HG03521 (cell line): ENCODE results near the gene MPZL1.

Source experiments
- ATAC-seq: cut with Tn5 transposase; IDR thresholded peaks from one replicate; pipeline ENCODE4 v1.9.1; 2021; ENCODE audit warnings: mild to moderate bottlenecking, moderate library complexity; ENCODE audit not compliant: unreplicated experiment

MPZL1 gene

DNA sequence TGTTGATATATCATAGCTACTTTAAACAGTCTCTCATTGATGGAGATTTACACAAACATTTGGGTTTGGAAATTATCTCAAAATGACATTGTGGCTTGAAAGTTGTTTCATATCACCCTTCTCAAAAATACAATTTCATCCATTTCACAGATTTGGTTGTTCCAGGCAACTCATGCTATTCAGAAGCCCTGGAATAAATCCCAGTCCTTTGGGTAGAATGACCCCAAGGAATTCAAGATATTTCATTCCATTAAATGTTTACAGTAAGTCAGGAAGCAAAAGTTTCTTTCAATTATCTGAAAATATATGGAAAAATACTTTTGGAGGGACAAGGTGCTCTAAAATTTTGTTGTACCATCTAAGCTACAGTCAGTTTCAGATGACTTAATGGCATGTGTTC lies 27.1 kb downstream of the MPZL1 start:
- no peak for ATAC-seq

DNA sequence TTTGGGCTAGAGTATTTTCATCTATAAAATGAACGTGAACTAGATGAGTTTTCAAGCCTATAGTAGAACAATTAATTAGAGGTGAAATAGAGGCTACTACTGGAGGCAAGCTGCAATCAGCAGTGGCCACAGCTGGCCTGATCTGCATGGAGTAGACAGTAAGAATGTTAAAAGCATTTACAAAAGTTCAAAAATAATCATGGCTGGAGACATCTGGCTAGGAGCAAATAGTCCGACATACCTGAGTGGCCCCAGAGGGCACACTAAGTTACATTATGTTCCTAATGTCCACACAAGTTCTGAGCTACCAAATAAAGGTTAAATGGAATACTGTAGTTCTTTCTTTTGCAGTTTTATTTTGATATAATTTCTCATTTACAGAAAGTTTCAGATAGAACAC lies 28.0 kb downstream of the MPZL1 start:
- ATAC-seq = no peak

DNA sequence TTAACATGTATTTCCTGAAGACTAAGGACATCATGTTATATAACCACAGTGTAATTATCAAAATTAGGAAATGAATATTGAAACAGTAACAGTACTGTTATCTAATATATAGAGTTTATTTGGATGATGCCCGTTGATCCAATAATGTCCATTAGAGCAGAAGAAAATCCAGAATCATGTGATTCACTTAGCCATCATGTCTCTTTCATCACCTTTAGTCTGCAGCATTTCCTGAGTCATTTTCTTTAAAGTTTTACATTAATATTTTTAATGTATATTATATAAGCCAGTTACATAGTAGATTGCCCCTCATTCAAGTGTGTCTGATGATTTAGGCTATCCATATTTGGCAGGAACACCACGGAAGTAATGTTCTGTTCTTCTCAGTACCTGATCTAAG lies 28.9 kb downstream of the MPZL1 start:
- no peak for ATAC-seq

DNA sequence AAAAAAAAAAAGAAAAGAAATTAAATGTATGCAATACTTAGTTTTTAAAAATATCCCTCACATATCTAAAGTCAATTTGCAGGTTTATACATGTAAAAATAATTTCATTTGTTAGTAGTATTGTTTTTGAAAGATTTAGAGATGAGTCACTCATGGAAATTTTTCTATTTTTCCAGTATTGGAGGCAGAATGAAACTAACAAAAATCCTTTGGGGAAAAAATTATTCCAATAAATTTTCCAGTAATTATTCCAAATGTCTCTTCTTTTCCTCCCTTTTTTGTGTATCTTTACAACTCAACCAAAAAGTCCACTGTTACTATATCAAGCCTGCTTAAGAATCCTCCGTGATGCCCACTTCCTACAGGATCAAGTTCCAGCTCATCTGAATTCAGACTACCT lies 29.9 kb downstream of the MPZL1 start:
- ATAC-seq = no peak

DNA sequence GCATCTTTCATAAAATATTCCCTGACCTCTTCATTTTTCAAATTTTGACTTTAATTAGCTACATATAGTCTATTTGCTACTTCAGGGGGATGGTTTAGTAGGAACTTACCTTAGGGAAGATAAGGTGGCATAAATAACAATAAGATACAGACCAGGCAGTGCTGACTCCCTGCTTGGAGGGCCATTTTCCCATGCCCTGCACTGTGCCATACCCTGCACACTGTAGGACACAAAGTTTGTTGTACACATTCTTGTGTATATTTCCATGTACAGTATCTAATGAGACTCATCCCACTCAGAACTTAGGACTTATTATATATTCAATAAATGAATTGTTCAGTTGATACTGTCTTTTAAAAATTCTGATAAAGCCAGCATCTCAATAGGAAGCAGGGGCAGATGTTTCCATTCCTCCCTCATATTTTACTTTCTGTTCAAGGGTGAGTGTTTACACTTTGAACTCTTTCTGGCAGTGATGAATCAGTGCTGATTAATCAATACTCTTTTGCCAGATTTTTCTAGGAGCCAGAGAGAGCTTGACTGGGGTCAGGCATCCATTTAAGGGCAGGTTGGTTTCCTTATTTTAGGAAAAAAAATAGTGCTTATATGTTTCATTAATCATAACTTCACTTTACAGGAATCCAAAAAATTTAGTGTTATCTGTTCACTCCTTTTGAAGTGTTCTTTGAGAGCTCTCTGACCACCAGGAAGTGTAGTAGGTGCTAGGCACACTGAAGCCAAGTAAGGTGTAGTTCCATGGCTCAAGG lies 30.6 kb downstream of the MPZL1 start:
- ATAC-seq = no peak

DNA sequence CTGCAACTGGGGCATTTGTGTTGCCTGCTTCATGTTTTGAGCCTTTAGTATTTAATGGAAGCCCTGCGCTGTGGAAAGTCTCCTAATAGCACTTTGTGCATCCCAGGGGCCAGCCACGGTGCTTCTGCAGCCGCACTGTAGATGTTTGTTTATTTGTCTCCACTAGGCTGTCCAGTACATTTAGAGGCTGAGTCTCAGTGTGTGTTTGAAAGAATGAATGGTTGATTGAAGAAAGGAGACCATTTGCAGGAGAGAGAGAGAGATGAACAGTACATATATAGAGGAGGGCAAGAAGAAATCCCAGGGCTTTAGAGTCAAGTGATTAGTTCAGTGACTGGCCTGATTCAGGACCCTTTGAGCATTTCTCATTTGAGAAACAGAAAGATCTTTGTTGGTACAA lies 33.9 kb downstream of the MPZL1 start:
- ATAC-seq = no peak

DNA sequence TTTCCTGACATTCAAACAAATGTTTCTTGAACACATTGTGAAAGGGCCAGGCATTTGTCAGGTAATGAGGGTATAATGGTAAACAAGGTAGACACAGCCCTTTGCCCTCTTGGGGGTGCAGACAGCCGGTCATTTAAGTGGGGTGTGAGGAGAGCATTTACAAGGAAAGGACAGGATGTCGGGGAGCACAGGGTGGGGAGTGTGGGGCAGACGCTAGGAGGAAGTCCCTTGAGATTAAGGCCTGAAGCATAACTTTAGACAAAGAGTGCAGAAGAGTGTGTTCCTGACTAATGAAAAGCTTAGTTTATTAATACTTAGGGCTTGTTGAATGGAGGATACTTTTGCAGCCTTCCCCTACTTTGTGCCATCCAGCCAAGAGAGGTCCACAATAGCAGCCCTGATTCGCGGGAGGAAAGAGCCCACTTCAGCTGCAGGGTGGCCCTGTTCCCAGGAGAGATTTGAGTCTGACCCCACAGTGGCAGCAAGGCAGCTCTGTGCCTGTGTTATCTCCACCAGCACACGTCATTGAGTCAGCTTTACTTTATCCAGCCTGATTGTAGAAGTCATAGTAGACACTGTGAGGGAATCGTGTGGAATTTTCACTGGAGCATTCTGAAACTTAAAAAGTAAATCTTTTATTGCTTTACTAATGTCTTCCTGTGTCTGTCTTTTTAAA lies 35.1 kb downstream of the MPZL1 start:
- no peak for ATAC-seq

DNA sequence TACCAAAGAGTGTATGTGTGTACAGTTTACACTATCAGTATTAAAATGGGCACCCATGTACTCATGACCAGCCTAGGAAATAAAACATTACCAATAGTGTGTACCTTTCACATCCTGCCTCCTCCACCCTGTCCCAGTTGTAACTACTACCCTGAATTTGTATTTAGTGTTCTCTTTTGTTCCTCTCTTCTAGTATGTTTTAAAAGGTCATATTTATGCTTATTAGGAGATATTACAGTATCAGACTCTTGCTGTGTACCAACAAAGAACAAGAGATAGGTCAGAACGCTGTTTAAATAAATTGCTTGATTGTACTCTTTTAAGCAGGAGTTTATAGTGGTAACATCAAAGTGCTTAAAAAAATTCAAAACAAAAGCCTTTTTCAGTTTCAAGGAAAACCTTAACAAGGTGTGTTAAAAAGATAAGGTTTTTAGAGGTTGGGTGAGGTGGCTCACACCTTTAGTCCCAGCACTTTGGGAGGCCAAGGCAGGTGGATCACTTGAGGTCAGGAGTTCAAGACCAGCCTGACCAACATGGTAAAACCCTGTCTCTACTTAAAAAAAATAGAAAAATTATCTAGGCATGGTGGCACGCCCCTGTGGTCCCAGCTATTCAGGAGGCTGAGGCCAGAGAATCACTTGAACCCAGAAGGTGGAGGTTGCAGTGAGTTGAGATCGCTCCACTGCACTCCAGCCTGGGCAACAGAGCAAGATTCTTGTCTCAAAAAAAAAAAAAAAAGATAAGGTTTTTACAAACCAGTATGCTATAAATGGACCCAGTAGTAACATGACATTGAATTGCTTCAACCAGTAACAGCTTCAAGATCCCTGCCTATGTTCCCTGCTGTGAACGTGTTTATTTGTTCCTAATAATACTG lies 35.9 kb downstream of the MPZL1 start:
- ATAC-seq = no peak

DNA sequence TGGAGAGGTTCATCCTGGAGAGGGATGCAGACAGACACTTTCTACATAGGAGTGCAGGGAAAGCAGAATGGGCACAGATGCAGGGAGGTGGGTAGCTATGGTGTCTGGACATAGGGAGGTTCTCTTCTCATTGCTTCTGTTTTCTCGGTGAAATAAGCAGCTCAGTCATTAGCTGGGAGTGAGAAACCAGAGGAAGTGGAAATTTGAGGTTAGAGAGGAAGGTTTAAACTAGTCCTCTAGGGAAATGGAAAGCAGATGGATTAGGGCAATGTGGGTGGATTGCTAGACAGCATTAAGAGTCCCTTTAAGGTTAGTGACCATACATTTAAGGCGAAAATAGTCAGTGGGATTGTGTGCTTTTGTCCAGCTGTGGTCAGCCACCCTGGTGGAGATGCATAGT lies 39.6 kb downstream of the MPZL1 start:
- no peak for ATAC-seq

DNA sequence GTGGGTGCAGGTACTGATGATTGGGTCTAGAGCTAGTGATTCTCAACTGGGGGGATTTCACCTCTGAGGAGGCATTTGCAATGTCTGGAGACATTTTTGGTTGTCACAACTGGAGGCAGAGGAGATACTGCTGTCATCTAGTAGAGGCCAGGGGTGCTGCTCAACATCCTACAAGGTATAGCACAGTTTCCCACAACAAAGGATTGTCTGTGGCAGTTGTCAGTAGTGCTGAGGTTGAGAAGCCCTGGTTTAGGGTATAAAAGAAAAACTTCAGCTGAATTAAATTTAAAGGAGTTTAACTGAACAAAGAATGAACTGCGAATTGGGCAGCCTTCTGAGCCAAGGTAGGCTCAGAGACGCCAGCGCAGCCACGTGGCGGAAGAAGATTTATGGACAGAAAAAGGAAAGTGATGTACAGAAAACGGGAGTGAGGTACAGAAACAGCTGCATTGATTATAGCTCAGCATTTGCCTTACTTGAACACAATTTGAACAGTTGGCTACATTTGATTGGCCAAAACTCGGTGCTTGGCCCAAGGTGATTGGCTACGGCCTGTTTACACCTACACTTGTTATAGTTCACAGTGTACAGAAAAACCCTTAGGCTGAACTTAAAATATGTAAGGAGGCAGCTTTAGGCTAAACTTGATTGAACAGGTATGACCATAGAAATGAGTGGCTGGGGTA lies 40.4 kb downstream of the MPZL1 start:
- ATAC-seq = no peak

DNA sequence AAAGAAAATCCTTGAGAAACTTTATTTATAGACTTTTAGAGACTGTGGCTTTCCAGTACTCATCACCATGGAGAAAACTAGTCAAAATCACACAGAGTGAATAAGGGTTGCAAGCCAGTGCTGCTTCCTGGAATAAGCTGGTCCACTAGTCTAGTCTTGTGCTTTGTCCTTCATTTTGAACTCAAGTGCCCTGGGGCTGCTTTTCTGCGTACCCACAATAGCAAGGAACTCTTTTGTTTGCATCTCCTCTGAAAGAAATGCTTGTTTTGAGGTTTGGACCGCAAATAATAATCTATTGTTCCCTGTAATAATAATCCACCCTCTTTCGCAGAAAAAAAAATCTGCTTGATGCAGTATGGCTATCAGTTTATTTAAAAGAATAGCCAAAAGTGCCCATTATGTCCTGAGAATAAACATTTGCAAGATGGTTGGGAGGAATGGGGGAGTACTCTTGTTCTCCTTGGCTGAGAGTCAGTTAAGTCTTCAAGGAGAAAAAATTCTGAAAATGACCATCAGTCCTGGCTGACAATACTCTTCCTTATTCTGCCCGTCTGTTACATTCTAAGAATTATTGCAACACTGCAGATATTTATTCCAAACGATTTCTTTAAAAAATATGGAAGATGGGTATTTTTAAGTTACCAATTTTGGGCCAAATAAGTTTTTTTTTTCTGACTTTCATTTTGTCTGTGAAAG lies 41.9 kb downstream of the MPZL1 start:
- ATAC-seq = no peak

DNA sequence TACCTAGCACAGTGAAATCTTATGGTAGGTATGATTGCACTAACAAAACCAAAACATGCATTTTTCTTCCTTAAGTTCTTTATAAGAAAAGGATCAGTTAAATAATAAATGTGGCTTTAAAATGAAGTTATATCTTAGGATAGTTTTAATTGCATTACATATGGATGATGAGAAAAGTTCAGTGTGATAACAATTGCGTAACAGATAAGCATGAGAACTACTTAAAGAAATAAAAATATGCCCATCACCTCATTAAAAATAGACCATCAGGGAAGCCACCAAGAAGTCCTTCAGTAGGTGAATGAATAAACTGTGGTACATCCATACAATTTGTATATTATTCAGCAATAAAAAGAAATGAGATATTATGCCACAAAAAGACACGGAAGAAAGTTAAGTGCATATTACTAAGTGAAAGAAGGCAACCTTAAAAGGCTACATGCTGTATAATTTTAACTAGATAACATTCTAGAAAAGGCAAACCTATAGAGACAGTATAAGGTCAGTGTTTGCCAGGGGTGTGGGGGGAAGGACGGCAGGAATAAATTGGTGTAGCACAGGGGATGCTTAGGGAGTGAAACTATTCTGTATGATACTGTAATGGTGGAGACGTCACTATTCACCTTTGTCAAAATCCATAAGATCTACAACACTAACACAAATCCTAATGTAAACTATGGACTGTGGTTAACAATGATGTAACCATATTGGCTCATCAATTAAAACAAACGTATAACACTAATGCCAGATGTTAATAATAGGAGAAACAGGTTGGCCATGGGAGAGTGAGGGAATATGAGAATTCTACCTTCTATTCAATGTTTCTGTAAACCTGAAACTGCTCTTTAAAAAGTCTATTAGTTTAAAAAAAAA lies 42.9 kb downstream of the MPZL1 start:
- ATAC-seq = no peak

DNA sequence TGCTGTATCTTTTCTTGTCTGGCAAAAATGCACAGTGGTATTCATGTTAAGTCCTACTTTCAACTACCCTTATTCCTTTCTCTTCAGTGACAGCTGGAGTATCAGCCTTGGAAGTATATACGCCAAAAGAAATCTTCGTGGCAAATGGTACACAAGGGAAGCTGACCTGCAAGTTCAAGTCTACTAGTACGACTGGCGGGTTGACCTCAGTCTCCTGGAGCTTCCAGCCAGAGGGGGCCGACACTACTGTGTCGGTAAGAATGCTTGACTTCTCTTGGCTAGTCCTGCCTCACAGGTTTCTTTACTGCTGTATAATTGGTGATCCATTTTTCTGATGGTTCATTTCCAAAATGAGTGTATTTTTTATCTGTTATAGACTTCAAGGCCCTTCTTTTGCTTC lies 43.7 kb downstream of the MPZL1 start:
- ATAC-seq = no peak

DNA sequence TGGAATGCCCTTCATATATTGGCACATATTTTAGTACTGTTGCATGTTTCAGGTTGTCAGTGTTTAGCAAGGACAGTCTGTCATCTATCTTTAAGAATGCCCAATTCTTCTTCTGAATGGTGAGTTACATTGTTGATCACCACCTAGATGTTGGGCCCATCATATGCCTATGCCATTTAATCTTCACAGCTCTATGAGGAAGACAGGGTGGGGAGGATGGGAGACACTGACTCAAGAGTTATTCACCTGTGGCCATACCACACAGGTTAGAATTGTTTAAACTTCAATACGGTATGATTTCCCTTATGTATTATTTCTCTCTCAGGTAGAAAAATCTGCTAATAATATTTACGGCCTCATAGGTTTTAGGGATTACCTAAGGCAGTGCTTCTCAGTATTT lies 44.8 kb downstream of the MPZL1 start:
- no peak for ATAC-seq

DNA sequence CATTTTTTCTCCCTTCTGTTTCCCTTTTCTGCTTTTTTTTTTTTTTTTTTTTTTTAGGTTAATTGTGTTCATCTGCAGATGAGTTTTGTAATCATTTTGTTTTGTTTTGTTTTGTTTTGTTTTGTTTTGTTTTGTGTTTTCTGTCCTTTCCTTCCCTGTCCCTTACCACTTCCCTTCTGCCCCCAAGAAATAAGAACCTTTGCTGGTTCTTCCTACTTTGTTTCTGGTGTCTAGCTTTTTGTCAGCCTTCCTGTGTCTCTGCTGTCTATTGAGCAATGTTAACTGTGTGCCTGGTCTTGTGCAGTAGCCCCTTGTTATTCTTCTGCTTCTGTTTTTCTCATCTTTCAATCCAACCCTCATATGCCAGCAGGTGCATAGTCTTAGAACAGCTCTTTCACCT lies 46.0 kb downstream of the MPZL1 start:
- no peak for ATAC-seq

DNA sequence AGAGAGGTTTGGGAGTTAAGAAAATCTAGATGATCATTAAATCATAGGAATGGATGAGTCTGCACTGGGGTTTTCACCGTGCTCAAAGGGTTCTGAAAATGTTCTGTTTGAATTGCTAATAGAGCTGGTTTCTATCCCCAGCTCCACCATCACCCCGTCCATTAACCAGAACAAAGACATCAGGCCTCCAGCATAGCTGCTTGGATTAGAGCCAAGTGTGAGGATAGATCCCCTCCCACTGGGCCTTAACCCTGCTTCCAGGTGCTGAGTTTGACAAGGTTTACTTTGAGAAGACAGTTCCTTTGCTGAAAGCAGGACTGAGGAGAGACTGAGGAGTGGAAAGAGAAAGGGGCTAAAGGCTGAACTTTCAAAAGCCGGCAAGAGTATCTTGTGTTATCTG lies 48.3 kb downstream of the MPZL1 start:
- ATAC-seq = no peak

DNA sequence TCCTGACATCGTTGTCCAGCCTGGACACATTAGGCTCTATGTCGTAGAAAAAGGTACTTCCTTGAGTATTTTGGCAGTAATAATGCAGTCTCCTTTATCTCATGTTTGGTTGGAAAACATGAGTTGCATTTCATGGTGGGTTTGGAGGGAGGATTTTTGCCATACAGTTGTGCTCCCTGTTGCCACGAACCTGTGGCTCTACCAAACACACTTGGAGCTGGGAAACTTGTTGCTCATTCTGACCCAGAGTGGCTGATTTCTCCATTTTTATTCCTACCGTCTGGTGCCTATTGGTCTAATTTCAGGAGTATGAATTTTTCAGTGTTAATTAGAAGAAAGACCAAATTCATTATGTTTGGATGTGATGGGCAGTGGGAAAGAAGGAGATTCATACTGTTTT lies 50.7 kb downstream of the MPZL1 start:
- ATAC-seq = no peak

DNA sequence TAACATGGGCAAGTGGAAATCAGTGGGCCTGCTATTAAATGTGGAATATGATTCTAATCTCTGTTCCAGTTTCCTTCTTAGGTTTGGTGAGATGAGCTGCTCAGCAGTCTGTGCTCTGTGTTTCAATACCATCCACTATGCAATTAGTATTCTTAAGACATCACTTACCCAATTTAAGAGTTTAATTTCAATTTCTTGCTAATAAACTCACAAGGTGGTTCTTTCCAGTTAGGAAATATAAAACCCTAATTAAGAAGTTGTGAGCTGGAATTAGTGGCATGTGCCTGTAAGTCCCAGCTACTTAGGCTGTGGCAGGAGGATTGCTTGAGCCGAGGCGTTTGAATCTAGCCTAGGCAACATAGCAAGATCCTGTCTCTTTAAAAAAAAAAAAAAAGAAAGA lies 51.7 kb downstream of the MPZL1 start:
- no peak for ATAC-seq

DNA sequence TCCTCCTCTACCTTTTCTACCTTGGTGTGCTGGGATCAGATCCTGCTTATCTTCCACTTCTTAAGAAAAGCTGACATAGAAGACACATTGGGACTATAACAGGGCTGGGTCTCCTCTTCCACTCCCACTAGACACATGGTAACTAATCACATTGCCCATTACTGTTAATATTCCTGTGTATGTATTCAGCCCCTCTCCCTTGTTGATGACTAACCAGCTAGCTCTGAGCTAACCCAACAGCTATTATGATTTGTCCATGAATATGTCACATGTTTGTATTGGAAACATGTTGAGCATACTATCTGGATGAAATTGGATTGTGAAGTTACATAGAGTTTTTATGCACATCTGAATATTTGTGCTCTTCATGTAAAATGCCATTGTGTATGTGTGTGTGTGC lies 52.9 kb downstream of the MPZL1 start:
- ATAC-seq = no peak

DNA sequence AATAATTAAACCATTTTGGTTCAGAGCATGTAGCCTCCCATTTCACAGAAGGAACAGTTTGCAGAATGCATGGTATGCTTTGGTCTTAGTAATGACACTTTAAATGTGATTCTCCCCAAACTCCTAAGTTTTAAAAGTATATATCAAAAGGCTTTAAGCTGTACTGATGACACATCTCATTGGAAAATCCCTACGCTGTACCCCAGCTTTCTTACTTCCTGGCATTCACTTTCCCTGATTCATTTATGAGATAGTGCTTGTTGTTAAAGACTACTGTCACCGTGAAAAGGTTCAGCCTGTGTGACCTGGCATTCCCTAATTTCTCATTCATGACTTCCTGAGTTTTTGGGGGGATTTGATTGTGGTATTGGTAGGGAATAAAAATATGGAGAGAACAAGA lies 53.4 kb downstream of the MPZL1 start:
- no peak for ATAC-seq
